ENCODE results near the gene NKIRAS2.

The NKIRAS2 gene

DNA sequence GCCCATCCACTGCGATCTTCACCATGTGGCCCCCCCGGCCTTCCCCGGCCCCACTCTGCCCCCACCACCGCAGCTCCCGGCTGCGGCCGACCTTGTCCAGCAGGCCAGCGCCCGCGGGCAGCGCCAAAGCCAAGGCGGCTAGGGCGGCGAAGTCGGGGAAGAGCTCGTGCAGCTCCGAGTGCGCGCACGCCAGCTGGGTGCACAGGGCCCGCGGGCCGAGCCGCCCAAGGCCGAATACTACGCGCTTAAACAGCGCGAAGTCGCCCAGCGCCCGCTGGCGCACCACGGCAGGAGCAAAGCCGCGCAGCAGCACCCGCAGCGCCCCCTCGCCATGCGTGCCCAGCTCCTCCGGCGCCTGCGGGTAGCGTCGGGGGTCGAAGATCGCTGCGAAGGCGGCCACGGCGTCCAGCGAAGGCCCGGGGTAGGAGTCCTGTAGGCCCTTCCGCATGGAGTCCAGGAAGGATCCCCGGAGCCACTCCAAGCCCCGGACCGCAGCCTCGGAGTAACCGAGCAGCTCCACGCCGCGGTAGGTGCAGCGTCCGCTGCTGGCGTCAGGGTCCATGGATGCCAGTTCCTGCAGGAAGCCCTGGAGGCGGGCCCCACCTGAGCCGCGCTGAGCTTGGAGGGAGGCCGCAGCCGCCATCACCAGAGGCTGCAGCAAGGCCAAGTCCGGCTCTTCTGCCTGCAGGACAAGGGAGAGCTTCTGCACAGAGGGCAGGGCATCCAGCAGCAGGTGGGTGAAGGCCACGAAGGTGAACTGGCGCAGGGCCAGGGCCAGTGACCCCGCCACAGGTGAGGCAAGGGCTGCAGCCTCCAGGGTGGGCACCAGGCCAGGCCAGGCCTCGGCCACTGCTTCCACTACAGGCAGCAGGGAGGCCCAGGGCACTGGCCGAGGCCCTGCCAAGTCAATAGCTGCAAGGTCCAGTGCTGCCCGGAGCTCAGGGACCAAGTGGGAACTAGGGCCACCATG lies 20.2 kb downstream of the NKIRAS2 start:
- no peaks in the 10 kb centered on the region for H3K27me3 Mint-ChIP-seq
- no peaks in the 10 kb centered on the region for H3K36me3 Mint-ChIP-seq (ENCODE audit: insufficient read depth)
- H3K4me1 Mint-ChIP-seq: no peaks in the 10 kb centered on the region
- H3K9me3 Mint-ChIP-seq: no peaks in the 10 kb centered on the region
- H3K4me3 Mint-ChIP-seq: no peak overlapping the region
- ATAC-seq (replicated peaks; ENCODE audit: extremely low read depth, poor library complexity, severe bottlenecking) (no peak), DNase-seq (ENCODE audit: low spot score in 2 of 2) (no peak)
- H3K27ac Mint-ChIP-seq (ENCODE audit: low read depth): no peak overlapping the region

GRCh38 chr17:42040818-42041217 lies 20.9 kb downstream of the NKIRAS2 start:
- no peak for ATAC-seq (replicated peaks; ENCODE audit: extremely low read depth, poor library complexity, severe bottlenecking)
- Mint-ChIP-seq H3K4me3 (no peak overlapping the region), H3K27ac (ENCODE audit: low read depth) (no peak overlapping the region), H3K27me3 (no peaks in the 10 kb centered on the region), H3K36me3 (ENCODE audit: insufficient read depth) (no peaks in the 10 kb centered on the region), H3K4me1 (no peaks in the 10 kb centered on the region), H3K9me3 (no peaks in the 10 kb centered on the region)
- DNase-seq (ENCODE audit: low spot score in 2 of 2): no peak

GRCh38 chr17:42041619-42042018 lies 21.7 kb downstream of the NKIRAS2 start:
- no peak overlapping the region for H3K27ac Mint-ChIP-seq (ENCODE audit: low read depth)
- H3K4me3 Mint-ChIP-seq: no peak overlapping the region
- H3K36me3 Mint-ChIP-seq (ENCODE audit: insufficient read depth): no peaks in the 10 kb centered on the region
- no peaks in the 10 kb centered on the region for H3K27me3 Mint-ChIP-seq
- DNase-seq (ENCODE audit: low spot score in 2 of 2): no peak
- ATAC-seq (replicated peaks; ENCODE audit: extremely low read depth, poor library complexity, severe bottlenecking): no peak
- no peaks in the 10 kb centered on the region for H3K4me1 Mint-ChIP-seq
- H3K9me3 Mint-ChIP-seq: no peaks in the 10 kb centered on the region

DNA sequence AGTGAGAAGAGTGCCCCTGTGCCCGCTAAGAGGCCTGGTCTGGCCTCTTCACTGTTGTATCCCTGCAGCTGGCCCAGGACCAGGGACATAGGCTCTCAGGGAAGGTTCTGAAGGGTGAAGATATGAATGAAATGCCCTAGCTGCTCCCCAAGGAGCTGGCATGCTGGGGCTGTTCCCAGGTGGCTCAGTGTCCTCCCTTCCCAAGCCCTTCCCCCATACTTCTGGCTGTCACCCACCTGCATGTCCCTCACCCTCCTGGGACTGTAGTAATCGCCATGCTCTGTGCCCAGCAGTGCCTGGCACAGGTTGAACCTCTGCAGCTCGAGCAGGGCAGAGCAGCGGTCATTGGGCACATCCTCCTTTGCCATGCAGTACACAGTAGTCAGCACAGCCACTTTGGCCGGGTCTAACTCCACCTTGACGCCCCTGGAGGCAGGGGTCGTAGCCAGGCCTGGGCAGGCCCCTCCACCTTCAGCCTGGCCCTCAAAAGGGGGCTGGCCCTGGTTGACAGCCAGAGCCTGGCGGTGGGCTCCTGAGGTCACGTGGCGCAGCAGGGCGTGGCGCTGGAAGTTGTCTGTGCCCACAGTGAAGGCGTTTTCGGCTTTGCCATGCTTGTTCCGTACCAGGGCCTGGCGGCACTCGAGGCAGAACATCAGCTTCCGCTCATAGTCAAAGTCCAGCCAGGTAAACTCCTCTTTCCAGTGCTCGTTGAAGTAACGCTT lies 22.9 kb downstream of the NKIRAS2 start:
- ATAC-seq (replicated peaks; ENCODE audit: extremely low read depth, poor library complexity, severe bottlenecking) (no peak), DNase-seq (ENCODE audit: low spot score in 2 of 2) (no peak)
- H3K4me1 Mint-ChIP-seq: no peaks in the 10 kb centered on the region
- no peak overlapping the region for H3K27ac Mint-ChIP-seq (ENCODE audit: low read depth)
- H3K4me3 Mint-ChIP-seq: no peak overlapping the region
- H3K36me3 Mint-ChIP-seq (ENCODE audit: insufficient read depth): no peaks in the 10 kb centered on the region
- H3K27me3 Mint-ChIP-seq: no peaks in the 10 kb centered on the region
- H3K9me3 Mint-ChIP-seq: no peaks in the 10 kb centered on the region

DNA sequence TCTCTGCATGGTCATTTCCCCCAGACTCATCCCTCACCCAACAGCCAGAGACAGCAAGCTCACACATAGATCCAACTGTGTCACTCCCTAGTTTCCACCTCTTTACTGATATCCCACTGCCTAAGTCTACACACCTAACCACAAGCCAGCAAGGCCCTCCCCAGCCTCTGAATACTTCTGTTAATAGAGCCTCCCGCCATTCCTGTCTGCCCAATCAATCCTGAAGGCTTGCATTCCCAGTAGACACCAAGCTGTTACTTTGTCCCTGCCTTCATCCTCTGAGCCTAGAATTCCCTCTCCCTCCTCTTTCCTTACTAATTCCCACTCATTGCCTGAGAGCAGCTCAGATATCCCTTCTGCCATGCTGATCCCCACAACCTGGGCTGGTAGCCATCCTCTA lies 25.8 kb downstream of the NKIRAS2 start:
- Mint-ChIP-seq H3K27me3 (peaks cover 19% of the 10 kb centered on the region), H3K9me3 (no peaks in the 10 kb centered on the region), H3K27ac (ENCODE audit: low read depth) (no peak overlapping the region), H3K36me3 (ENCODE audit: insufficient read depth) (no peaks in the 10 kb centered on the region), H3K4me1 (peaks cover 2% of the 10 kb centered on the region), H3K4me3 (no peak overlapping the region)
- DNase-seq (ENCODE audit: low spot score in 2 of 2) (no peak), ATAC-seq (replicated peaks; ENCODE audit: extremely low read depth, poor library complexity, severe bottlenecking) (no peak)

DNA sequence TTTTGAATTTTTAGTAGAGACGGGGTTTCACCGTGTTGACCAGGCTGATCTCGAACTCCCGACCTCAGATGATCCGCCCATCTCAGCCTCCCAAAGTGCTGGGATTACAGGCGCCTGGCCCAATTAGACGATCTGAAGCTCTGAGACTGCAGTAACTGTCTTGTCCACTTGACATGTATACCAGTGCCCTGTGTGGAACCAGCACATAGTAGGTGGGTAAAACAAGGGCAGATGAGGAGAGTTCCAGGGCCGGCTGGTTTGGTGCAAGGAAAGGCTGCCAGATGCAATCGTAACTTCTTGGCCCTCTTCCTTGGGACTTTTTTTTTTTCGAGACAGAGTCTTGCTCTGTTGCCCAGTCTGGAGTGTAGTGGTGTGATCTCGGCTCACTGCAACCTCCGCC lies 27.5 kb downstream of the NKIRAS2 start:
- H3K4me3 Mint-ChIP-seq: no peak overlapping the region
- H3K27ac Mint-ChIP-seq (ENCODE audit: low read depth): no peak overlapping the region
- H3K9me3 Mint-ChIP-seq: no peaks in the 10 kb centered on the region
- peaks cover 35% of the 10 kb centered on the region for H3K27me3 Mint-ChIP-seq
- ATAC-seq (replicated peaks; ENCODE audit: extremely low read depth, poor library complexity, severe bottlenecking) (no peak), DNase-seq (ENCODE audit: low spot score in 2 of 2) (no peak)
- H3K4me1 Mint-ChIP-seq: peaks cover 8% of the 10 kb centered on the region
- H3K36me3 Mint-ChIP-seq (ENCODE audit: insufficient read depth): no peaks in the 10 kb centered on the region

GRCh38 chr17:42049834-42050392 lies 30.0 kb downstream of the NKIRAS2 start:
- peaks cover 8% of the 10 kb centered on the region for H3K4me1 Mint-ChIP-seq
- DNase-seq (ENCODE audit: low spot score in 2 of 2): no peak
- H3K4me3 Mint-ChIP-seq: peak overlapping the region; percentile 75
- no peaks in the 10 kb centered on the region for H3K9me3 Mint-ChIP-seq
- H3K27ac Mint-ChIP-seq (ENCODE audit: low read depth): no peak overlapping the region
- ATAC-seq (replicated peaks; ENCODE audit: extremely low read depth, poor library complexity, severe bottlenecking): no peak
- H3K27me3 Mint-ChIP-seq: peaks cover 61% of the 10 kb centered on the region
- H3K36me3 Mint-ChIP-seq (ENCODE audit: insufficient read depth): no peaks in the 10 kb centered on the region

DNA sequence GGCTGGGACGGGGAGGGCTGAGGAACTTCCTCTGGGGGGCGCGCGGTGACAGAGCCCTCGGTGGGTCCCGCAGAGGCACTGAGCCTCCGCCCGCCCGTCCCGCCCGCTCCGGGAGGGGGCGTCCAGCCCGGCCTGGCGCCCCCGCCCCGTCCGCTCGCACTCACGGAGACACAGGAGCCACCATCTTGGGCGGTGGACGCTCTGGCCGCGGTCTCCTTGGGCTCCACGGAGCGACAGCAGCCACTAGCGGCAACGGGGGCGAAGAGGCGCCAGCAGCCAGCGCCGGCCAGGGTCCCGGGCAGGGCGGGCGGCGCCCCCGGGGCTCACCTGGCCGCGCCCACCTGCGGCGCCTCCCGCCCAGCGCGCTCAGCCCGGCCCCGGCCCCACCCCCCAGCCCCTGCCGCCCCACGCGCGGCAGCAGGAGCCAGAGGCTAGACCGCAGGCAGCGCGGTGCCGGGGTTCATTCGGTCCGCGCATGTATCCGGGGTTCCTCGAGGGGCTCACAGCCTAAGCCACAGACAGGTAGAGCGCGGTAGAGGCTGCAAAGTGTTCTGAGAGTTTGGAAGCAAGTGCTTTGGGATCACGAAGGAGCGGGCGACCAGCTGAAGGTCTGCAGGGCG lies 30.6 kb downstream of the NKIRAS2 start, which contains the start of gene C17orf113:
TSS of gene C17orf113 (minus strand) at position 209 of the 620 bp plus-strand sequence. CDS start 7,225 bp downstream, outside the sequence.
- peak; percentile 70 for ATAC-seq (replicated peaks; ENCODE audit: extremely low read depth, poor library complexity, severe bottlenecking)
- Mint-ChIP-seq H3K27me3 (peaks cover 67% of the 10 kb centered on the region), H3K36me3 (ENCODE audit: insufficient read depth) (no peaks in the 10 kb centered on the region), H3K4me1 (peaks cover 8% of the 10 kb centered on the region), H3K9me3 (no peaks in the 10 kb centered on the region), H3K4me3 (peak within 1 kb of the TSS; percentile 75), H3K27ac (ENCODE audit: low read depth) (no peak within 1 kb of the TSS)
- DNase-seq (ENCODE audit: low spot score in 2 of 2): peak in 1 of 2 donors; percentile 23

GRCh38 chr17:42051013-42051400 lies 31.1 kb downstream of the NKIRAS2 start:
- ATAC-seq (replicated peaks; ENCODE audit: extremely low read depth, poor library complexity, severe bottlenecking) (no peak), DNase-seq (ENCODE audit: low spot score in 2 of 2) (no peak)
- H3K4me1 Mint-ChIP-seq: peaks cover 8% of the 10 kb centered on the region
- H3K4me3 Mint-ChIP-seq: peak overlapping the region; percentile 75
- H3K36me3 Mint-ChIP-seq (ENCODE audit: insufficient read depth): no peaks in the 10 kb centered on the region
- peaks cover 72% of the 10 kb centered on the region for H3K27me3 Mint-ChIP-seq
- H3K27ac Mint-ChIP-seq (ENCODE audit: low read depth): no peak overlapping the region
- no peaks in the 10 kb centered on the region for H3K9me3 Mint-ChIP-seq

GRCh38 chr17:42051645-42052044 lies 31.8 kb downstream of the NKIRAS2 start:
- DNase-seq (ENCODE audit: low spot score in 2 of 2) (no peak), ATAC-seq (replicated peaks; ENCODE audit: extremely low read depth, poor library complexity, severe bottlenecking) (no peak)
- no peak overlapping the region for H3K27ac Mint-ChIP-seq (ENCODE audit: low read depth)
- no peaks in the 10 kb centered on the region for H3K36me3 Mint-ChIP-seq (ENCODE audit: insufficient read depth)
- H3K9me3 Mint-ChIP-seq: no peaks in the 10 kb centered on the region
- H3K4me3 Mint-ChIP-seq: peak overlapping the region; percentile 75
- peaks cover 8% of the 10 kb centered on the region for H3K4me1 Mint-ChIP-seq
- peaks cover 75% of the 10 kb centered on the region for H3K27me3 Mint-ChIP-seq

GRCh38 chr17:42052346-42052877 lies 32.5 kb downstream of the NKIRAS2 start:
- H3K27ac Mint-ChIP-seq (ENCODE audit: low read depth): no peak overlapping the region
- no peaks in the 10 kb centered on the region for H3K9me3 Mint-ChIP-seq
- DNase-seq (ENCODE audit: low spot score in 2 of 2): no peak
- H3K4me3 Mint-ChIP-seq: no peak overlapping the region
- no peaks in the 10 kb centered on the region for H3K36me3 Mint-ChIP-seq (ENCODE audit: insufficient read depth)
- peaks cover 75% of the 10 kb centered on the region for H3K27me3 Mint-ChIP-seq
- no peak for ATAC-seq (replicated peaks; ENCODE audit: extremely low read depth, poor library complexity, severe bottlenecking)
- peaks cover 8% of the 10 kb centered on the region for H3K4me1 Mint-ChIP-seq

All from central memory CD8-positive, alpha-beta T cell (primary cell).